ENCODE results near the gene SLC24A1.

- no peak for TF ChIP-seq CTCF (IDR thresholded peaks at IDR 0.05; ENCODE audit: insufficient read depth, low read depth, low read length)
- TF ChIP-seq EZH2 (IDR thresholded peaks at IDR 0.05; ENCODE audit: insufficient read depth, low read length): no peak
These were observed 2.0 kb upstream of the SLC24A1 start for GRCh38 chr15:65619626-65620290.

Data from astrocyte (in vitro differentiated cells and primary cell).